Measurements from ENCODE around the gene ZBTB7C. TPM values are rescaled to one million over a fixed set of nuclear protein-coding genes. Genes with fewer than 3 reads are reported as not detected.

ZBTB7C gene
- total RNA-seq, 1 donor from 2014 or later = not detected

DNA sequence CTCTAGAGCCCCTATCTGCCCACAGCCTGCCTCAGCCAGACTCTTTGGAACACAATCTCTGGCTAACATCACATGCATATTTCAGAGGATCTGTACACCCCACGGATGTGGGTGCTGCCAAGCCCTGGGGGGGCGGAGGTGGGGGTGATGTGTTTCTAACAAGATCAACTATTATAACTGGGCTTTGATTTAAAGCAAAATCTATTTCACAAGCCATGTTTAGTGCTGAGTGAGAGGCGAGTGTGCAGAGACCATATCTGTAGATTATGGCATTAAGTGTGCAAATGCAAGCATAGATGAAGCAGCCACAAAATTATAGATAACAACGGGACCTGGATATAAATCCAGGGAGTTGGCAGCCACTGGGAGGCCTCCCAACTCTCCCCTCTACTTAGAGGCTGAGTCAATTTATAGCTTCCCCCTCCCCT lies 342.9 kb downstream of the ZBTB7C start:
- H3K36me3 Mint-ChIP-seq (ENCODE audit: low read depth) = no peaks in the 10 kb centered on the region
- H3K9me3 Mint-ChIP-seq = no peaks in the 10 kb centered on the region
- TF ChIP-seq, protein P1, sequence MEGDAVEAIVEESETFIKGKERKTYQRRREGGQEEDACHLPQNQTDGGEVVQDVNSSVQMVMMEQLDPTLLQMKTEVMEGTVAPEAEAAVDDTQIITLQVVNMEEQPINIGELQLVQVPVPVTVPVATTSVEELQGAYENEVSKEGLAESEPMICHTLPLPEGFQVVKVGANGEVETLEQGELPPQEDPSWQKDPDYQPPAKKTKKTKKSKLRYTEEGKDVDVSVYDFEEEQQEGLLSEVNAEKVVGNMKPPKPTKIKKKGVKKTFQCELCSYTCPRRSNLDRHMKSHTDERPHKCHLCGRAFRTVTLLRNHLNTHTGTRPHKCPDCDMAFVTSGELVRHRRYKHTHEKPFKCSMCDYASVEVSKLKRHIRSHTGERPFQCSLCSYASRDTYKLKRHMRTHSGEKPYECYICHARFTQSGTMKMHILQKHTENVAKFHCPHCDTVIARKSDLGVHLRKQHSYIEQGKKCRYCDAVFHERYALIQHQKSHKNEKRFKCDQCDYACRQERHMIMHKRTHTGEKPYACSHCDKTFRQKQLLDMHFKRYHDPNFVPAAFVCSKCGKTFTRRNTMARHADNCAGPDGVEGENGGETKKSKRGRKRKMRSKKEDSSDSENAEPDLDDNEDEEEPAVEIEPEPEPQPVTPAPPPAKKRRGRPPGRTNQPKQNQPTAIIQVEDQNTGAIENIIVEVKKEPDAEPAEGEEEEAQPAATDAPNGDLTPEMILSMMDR (IDR thresholded peaks at IDR 0.05) = no peak
- intact Hi-C loops (cut with micrococcal nuclease) = no loop called here
- CTCF ChIA-PET = interaction anchor here (1.1 kb wide), 1 partner anchor 8 kb away, joined by 3 read pairs; no protein-coding TSS in a partner anchor
- no peak overlapping the region for H3K4me3 Mint-ChIP-seq
- DNase-seq = no peak
- no peak for ATAC-seq (ENCODE audit: low read depth)
- POLR2A ChIA-PET = no interaction called here
- no peaks in the 10 kb centered on the region for H3K4me1 Mint-ChIP-seq
- no peak overlapping the region for H3K27ac Mint-ChIP-seq
- H3K27me3 Mint-ChIP-seq = peaks cover 6% of the 10 kb centered on the region

DNA sequence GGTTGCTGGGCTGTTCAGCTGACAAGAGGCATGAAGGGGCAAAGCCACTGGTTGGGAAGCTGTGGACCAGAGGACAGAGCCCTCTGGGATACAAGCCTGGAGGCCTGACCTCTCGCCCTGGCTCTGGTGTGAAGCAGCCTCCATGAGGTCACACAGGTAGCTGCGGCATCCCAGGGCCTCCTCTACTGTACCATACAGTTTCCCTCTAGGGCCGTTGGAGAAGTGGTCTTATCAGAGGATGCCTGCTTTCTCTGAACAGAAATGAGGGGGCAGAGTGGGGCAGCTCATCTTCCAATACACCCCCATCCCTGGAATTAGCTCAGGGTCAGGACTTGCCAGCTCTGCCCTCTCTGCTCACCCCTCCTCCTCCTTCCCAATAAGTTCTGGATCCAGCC lies 343.6 kb downstream of the ZBTB7C start:
- Mint-ChIP-seq H3K27me3 (peaks cover 9% of the 10 kb centered on the region), H3K9me3 (no peaks in the 10 kb centered on the region), H3K27ac (no peak overlapping the region), H3K36me3 (ENCODE audit: low read depth) (no peaks in the 10 kb centered on the region), H3K4me1 (no peaks in the 10 kb centered on the region), H3K4me3 (no peak overlapping the region)
- no peak for DNase-seq
- intact Hi-C loops (cut with micrococcal nuclease) = no loop called here
- TF ChIP-seq, protein P1 (IDR thresholded peaks at IDR 0.05) = no peak
- ChIA-PET POLR2A (no interaction called here), CTCF (no interaction called here)
- no peak for ATAC-seq (ENCODE audit: low read depth)

DNA sequence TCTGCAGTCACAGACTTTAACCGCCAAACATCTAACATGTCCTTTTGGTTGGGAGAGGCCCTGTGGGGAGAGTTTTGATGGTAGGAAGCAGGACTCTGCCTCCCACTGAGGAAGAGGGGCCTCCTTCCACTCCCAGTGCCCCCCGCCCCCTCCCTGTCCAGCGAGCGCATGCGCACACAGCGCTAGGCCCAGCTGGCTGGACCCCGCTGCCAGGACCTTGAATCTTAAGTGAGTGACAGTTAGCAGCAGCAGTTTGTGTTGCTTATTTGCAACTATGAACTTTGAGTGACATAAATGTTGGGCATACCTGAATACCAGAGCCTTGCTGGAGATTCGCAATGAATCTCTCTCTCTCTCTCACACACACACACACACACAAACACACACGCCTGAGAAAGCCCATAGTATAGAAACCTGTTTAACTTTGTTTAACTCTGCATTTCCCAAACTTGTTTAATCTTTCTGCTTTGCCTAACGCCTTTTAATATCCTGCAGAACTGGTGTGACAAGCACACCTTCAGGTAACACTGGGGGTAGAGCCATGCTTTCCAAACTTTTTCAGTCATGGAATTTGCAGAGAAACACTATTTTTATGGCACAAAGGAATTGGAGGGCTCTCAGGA lies 344.1 kb downstream of the ZBTB7C start:
- ATAC-seq (ENCODE audit: low read depth) (no peak), DNase-seq (no peak)
- Mint-ChIP-seq H3K27me3 (peaks cover 13% of the 10 kb centered on the region), H3K4me3 (no peak overlapping the region), H3K4me1 (no peaks in the 10 kb centered on the region), H3K27ac (no peak overlapping the region), H3K36me3 (ENCODE audit: low read depth) (no peaks in the 10 kb centered on the region), H3K9me3 (no peaks in the 10 kb centered on the region)
- intact Hi-C loops (cut with micrococcal nuclease) = no loop called here
- ChIA-PET POLR2A (no interaction called here), CTCF (no interaction called here)
- TF ChIP-seq, protein P1 (IDR thresholded peaks at IDR 0.05) = no peak

DNA sequence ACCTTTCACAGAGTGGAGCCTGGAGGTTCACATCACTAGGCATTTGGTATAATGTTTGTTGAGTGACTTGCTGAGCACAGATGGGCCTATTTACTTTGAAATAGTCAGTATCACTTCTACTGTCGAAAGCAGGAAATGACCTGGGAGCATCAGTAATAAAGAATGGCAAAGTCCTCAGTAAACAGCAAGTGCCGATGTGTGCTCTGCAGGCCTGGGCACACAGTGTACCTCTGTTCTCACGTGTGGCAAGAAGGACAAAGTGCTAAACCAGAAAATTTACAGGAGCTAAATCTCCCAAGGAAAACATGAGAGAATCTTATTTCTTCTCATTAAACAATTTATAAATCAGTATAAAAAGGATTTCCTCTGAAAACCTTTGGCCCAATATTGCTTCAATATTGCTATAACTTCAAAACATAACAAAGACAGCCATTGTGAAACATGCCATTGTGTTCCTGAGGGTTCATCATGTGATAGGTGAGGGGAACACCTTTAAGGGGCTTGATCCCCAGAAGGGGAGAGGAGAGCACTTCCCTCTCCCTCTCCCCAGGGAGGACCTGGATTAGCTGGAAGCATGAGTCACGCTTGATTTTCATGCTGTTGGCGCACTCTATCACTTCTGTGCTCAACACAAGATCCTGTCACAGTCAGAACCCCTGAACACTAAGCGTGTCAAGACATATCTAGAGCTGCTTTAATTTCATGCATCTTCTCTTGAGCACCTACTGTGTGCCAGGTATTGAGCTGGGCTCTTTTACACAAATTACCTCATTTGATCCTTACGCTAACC lies 347.2 kb downstream of the ZBTB7C start:
- ChIA-PET CTCF (no interaction called here), POLR2A (no interaction called here)
- intact Hi-C loops (cut with micrococcal nuclease) = no loop called here
- H3K4me3 Mint-ChIP-seq = no peak overlapping the region
- ATAC-seq (ENCODE audit: low read depth) = no peak
- no peaks in the 10 kb centered on the region for H3K4me1 Mint-ChIP-seq
- DNase-seq = no peak
- no peak overlapping the region for H3K27ac Mint-ChIP-seq
- TF ChIP-seq, protein P1 (IDR thresholded peaks at IDR 0.05) = no peak
- H3K27me3 Mint-ChIP-seq = peaks cover 25% of the 10 kb centered on the region
- H3K9me3 Mint-ChIP-seq = no peaks in the 10 kb centered on the region
- H3K36me3 Mint-ChIP-seq (ENCODE audit: low read depth) = no peaks in the 10 kb centered on the region

DNA sequence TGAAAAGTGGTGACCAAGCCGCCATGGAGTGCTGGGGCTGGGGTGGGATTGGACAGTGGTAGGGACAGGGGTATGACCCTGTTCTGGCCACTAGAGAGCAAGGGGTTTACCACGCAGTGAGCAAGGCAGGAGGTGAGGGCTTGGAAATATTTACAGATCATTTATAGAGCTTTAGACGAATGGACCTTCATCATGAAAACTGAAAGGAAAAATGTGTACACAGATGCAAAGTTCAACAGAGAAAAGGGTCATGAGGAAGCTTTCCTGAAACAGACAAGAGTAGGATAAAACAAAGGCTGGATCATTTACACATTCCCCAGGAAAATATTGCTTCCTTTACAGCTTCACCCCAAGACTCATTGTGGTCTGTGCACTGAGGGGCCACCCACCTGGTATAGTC lies 348.2 kb downstream of the ZBTB7C start:
- no peaks in the 10 kb centered on the region for H3K9me3 Mint-ChIP-seq
- DNase-seq (no peak), ATAC-seq (ENCODE audit: low read depth) (no peak)
- no peak overlapping the region for H3K27ac Mint-ChIP-seq
- no peak overlapping the region for H3K4me3 Mint-ChIP-seq
- intact Hi-C loops (cut with micrococcal nuclease) = no loop called here
- ChIA-PET CTCF (no interaction called here), POLR2A (no interaction called here)
- no peaks in the 10 kb centered on the region for H3K36me3 Mint-ChIP-seq (ENCODE audit: low read depth)
- no peaks in the 10 kb centered on the region for H3K4me1 Mint-ChIP-seq
- TF ChIP-seq, protein P1 (IDR thresholded peaks at IDR 0.05) = no peak
- H3K27me3 Mint-ChIP-seq = peaks cover 25% of the 10 kb centered on the region

Data from activated B cell treated with CpG ODN at 0.5 μM for 24 hours (primary cell).